PC-9 (cell line): ENCODE results near the gene TTBK2. TPM values are rescaled to one million over a fixed set of nuclear protein-coding genes. Genes with fewer than 3 reads are reported as not detected.

ENCODE experiments used
- BruUV-seq: library from RNA; stranded (reverse); fragments of 400-500 nt; replicated peaks from 2 replicates; lab custom pipeline; 2021; lab: Mats Ljungman, UMichigan
- CTCF ChIA-PET: fragments of 300-600 bp; sonication (Branson Sonifier 250); formaldehyde crosslinking; loops from one replicate; lab custom pipeline; 2022; ENCODE audit warnings: antibody characterized with exemption; lab: Charles Lee
- POLR2A ChIA-PET: fragments of 300-600 bp; sonication (Branson Sonifier 250); formaldehyde crosslinking; loops from one replicate; lab custom pipeline; 2022; ENCODE audit warnings: antibody characterized with exemption; ENCODE audit not compliant: unreplicated experiment; lab: Charles Lee
- DNase-seq, 2 experiments: peaks; one replicate each; pipeline versions ENCODE4 v3.0.0 to v3.0.0-alpha.2; 2015 to 2022; ENCODE audit warnings: mixed read lengths in 1 of 2
- H2AFZ ChIP-seq: fragments of 200-600 bp; sonication (generic); 2 replicates; pipeline ENCODE4 v1.8.1; 2017; ENCODE audit warnings: antibody characterized with exemption
- H3F3A ChIP-seq: fragments of 200-600 bp; sonication (generic); 2 replicates; pipeline ENCODE4 v1.8.1; 2017; ENCODE audit warnings: antibody characterized with exemption, mild to moderate bottlenecking, low read depth; ENCODE audit not compliant: insufficient read depth
- H3K27ac ChIP-seq: fragments of 200-600 bp; sonication (generic); 2 replicates; pipeline ENCODE4 v1.6.1; 2016; ENCODE audit warnings: mixed run types
- H3K27me3 ChIP-seq: fragments of 200-600 bp; sonication (generic); 2 replicates; pipeline ENCODE4 v1.6.1; 2016; ENCODE audit warnings: low read depth, mixed run types; ENCODE audit not compliant: insufficient read depth
- H3K36me3 ChIP-seq: fragments of 200-600 bp; sonication (generic); 2 replicates; pipeline ENCODE4 v1.6.1; 2016; ENCODE audit warnings: low read depth, mixed run types
- H3K4me1 ChIP-seq: fragments of 200-600 bp; sonication (generic); replicated peaks from 2 replicates; pipeline ENCODE4 v1.6.1; 2016; ENCODE audit warnings: mixed run types; ENCODE audit not compliant: insufficient read depth
- H3K4me2 ChIP-seq: fragments of 200-600 bp; sonication (generic); 2 replicates; pipeline ENCODE4 v1.6.1; 2017; ENCODE audit warnings: mixed run types
- H3K4me3 ChIP-seq: fragments of 200-600 bp; sonication (generic); 2 replicates; pipeline ENCODE4 v1.6.1; 2016; ENCODE audit warnings: mixed run types
- H3K79me2 ChIP-seq: fragments of 200-600 bp; sonication (generic); 2 replicates; pipeline ENCODE4 v1.6.1; 2017; ENCODE audit warnings: low read depth, mixed run types
- H3K9me2 ChIP-seq: fragments of 200-600 bp; sonication (generic); 2 replicates; pipeline ENCODE4 v1.8.1; 2017; ENCODE audit warnings: mild to moderate bottlenecking; ENCODE audit not compliant: insufficient read depth
- H3K9me3 ChIP-seq: fragments of 200-600 bp; sonication (generic); 2 replicates; pipeline ENCODE4 v1.8.1; 2016; ENCODE audit warnings: low read depth; ENCODE audit not compliant: insufficient read depth
- H4K20me1 ChIP-seq: fragments of 200-600 bp; sonication (generic); 2 replicates; pipeline ENCODE4 v1.8.1; 2017; ENCODE audit not compliant: insufficient read depth
- EZH2 ChIP-seq: fragments of 200-600 bp; sonication (generic); IDR thresholded peaks from 2 replicates; pipeline ENCODE4 v1.8.0; 2017; ENCODE audit warnings: antibody characterized with exemption, low read depth
- intact Hi-C: fragments of 100-400 bp; cut with micrococcal nuclease; formaldehyde crosslinking; loops from one replicate; pipeline ENCODE4 v1.10.0; 2022; ENCODE audit not compliant: unreplicated experiment
- total RNA-seq: library from RNA; stranded (reverse); gene quantifications from 2 replicates; pipeline ENCODE4 v1.2.3, GENCODE V29; 2021
- TF ChIP-seq, protein P1 (sequence below): fragments of 200-600 bp; sonication (generic); conservative IDR thresholded peaks from 2 replicates; pipeline ENCODE4 v1.6.1; 2017; ENCODE audit warnings: mixed run types, antibody characterized with exemption, mild to moderate bottlenecking, moderate library complexity

The TTBK2 gene
- total RNA-seq, 1 experiment from 2014 or later, result 22.6 TPM

DNA sequence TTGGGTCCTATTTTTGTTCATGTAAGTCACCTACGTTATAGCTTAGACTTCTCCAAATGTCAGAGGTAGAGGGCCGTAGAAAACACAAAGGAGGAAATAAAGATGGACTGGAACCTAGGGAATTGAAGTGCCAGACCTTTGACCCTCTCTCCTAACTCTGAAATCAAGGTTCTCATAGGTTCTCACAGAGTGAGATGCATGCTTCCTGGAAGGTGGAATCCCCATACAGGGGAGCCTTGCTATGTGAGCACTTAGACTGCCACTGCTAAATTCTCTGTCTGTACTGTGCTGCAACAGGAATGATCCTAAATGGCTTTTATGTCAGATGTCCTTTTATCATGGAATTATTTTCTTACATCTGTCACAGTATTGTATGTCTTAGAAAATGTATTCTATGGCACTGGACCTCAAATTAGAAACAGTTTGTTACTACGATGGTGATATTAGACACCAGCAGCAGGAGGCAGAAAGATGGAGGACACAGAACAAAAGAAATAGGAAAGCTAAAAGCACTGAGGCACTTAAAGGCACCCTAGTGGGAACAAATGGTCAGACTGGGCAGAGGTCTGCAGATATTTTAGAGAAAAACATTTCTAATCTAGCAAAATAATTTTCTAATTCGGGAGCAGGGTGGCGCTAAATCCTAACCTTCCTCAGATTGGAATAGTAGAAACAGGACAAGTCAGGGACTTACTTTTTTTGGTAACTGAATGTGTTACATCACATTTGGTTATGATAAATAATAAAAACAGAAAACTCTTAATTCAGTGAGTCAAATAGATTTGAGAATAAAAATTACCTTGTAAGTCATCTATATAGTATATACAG lies 123.4 kb downstream of the TTBK2 start:
- H4K20me1 ChIP-seq, result no peaks in the 10 kb centered on the region
- no TSS peak for BruUV-seq
- DNase-seq, result no peak
- TF ChIP-seq, protein P1, sequence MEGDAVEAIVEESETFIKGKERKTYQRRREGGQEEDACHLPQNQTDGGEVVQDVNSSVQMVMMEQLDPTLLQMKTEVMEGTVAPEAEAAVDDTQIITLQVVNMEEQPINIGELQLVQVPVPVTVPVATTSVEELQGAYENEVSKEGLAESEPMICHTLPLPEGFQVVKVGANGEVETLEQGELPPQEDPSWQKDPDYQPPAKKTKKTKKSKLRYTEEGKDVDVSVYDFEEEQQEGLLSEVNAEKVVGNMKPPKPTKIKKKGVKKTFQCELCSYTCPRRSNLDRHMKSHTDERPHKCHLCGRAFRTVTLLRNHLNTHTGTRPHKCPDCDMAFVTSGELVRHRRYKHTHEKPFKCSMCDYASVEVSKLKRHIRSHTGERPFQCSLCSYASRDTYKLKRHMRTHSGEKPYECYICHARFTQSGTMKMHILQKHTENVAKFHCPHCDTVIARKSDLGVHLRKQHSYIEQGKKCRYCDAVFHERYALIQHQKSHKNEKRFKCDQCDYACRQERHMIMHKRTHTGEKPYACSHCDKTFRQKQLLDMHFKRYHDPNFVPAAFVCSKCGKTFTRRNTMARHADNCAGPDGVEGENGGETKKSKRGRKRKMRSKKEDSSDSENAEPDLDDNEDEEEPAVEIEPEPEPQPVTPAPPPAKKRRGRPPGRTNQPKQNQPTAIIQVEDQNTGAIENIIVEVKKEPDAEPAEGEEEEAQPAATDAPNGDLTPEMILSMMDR, result no peak; the same call in 1 of the 2 replicates
- no peak for TF ChIP-seq EZH2
- no peaks in the 10 kb centered on the region for H3K9me3 ChIP-seq
- H3K27me3 ChIP-seq, result no peaks in the 10 kb centered on the region
- no peaks in the 10 kb centered on the region for H3K4me1 ChIP-seq
- intact Hi-C loops, result loop anchor here (1.0 kb wide), 1 partner anchor 129 kb away; no protein-coding TSS in a partner anchor
- POLR2A ChIA-PET, result no interaction called here
- no peak overlapping the region for H3K4me2 ChIP-seq
- H3K4me3 ChIP-seq, result no peak overlapping the region
- no peaks in the 10 kb centered on the region for H3K36me3 ChIP-seq
- H3K79me2 ChIP-seq, result no peaks in the 10 kb centered on the region
- H2AFZ ChIP-seq, result no peak overlapping the region
- H3K27ac ChIP-seq, result no peak overlapping the region
- H3F3A ChIP-seq, result no peaks in the 10 kb centered on the region
- CTCF ChIA-PET, result no interaction called here
- no peaks in the 10 kb centered on the region for H3K9me2 ChIP-seq

DNA sequence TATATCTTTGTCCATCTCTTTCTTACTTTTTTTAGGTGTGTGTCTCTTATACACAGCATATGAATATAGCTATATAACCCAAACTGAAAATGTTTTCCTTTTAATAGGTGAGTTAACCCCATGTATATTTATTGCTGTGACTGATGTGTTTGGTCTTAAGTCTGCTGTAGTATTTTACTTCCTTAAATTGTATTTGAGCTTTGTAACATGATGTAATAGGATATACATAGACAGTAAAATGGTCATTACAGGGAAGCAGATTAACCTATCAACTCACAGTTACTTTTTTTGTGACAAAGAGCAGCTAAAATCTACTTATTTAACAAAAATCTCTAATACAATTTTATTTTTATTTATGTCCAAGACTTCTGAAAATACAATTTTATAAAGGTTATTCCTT lies 131.9 kb downstream of the TTBK2 start:
- no peak overlapping the region for H2AFZ ChIP-seq
- TF ChIP-seq, protein P1, result no peak
- TF ChIP-seq EZH2, result no peak
- no TSS peak for BruUV-seq
- intact Hi-C loops, result no loop called here
- no peaks in the 10 kb centered on the region for H3K79me2 ChIP-seq
- no peak overlapping the region for H3K27ac ChIP-seq
- H3K9me2 ChIP-seq, result no peaks in the 10 kb centered on the region
- no peaks in the 10 kb centered on the region for H3K9me3 ChIP-seq
- H3K36me3 ChIP-seq, result no peaks in the 10 kb centered on the region
- H3K27me3 ChIP-seq, result no peaks in the 10 kb centered on the region
- H3K4me1 ChIP-seq, result no peaks in the 10 kb centered on the region
- ChIA-PET CTCF (no interaction called here), POLR2A (no interaction called here)
- H3K4me2 ChIP-seq, result no peak overlapping the region
- no peak for DNase-seq
- H3F3A ChIP-seq, result no peaks in the 10 kb centered on the region
- no peaks in the 10 kb centered on the region for H4K20me1 ChIP-seq
- no peak overlapping the region for H3K4me3 ChIP-seq

DNA sequence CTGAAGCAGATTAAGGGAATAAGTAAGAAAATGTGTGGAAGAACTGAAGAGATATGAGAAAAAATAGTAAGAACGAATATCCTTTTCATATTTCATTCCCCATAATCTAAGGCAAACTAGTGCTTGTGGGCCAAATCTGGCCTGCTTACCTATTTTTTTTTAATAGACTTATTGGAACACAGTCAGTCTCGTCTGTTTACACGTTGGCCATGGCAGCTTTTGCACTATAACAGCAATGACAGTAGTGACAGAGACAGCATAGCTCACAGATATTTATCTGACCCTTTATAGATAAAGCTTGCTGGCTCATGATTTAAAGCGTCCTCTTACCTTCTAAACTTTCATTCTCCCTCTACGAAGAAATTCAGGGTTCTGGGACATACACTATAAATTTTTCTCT lies 133.6 kb downstream of the TTBK2 start:
- ChIA-PET CTCF (no interaction called here), POLR2A (no interaction called here)
- H3K4me1 ChIP-seq, result no peaks in the 10 kb centered on the region
- H3K9me3 ChIP-seq, result no peaks in the 10 kb centered on the region
- no peak overlapping the region for H2AFZ ChIP-seq
- DNase-seq, result no peak
- H3K27ac ChIP-seq, result no peak overlapping the region
- H3F3A ChIP-seq, result no peaks in the 10 kb centered on the region
- intact Hi-C loops, result no loop called here
- TF ChIP-seq, protein P1, result no peak
- TF ChIP-seq EZH2, result no peak
- H3K36me3 ChIP-seq, result no peaks in the 10 kb centered on the region
- no peaks in the 10 kb centered on the region for H4K20me1 ChIP-seq
- H3K9me2 ChIP-seq, result no peaks in the 10 kb centered on the region
- no peak overlapping the region for H3K4me3 ChIP-seq
- no peak overlapping the region for H3K4me2 ChIP-seq
- no TSS peak for BruUV-seq
- H3K79me2 ChIP-seq, result no peaks in the 10 kb centered on the region
- no peaks in the 10 kb centered on the region for H3K27me3 ChIP-seq
